K562 (cell line): Measurements from ENCODE around the gene HSPB1. TPM values are rescaled to one million over a fixed set of nuclear protein-coding genes. Genes with fewer than 3 reads are reported as not detected.

Experiments
- ADNP ChIP-seq: fragments of 200-800 bp; sonication (Bioruptor generic); IDR thresholded peaks from 2 replicates; pipeline ENCODE4 v1.6.1; 2016; ENCODE audit warnings: missing genetic modification characterization, missing compliant biosample characterization
- ETV6 ChIP-seq, 3 experiments: fragments of 150-350 bp in 1 of 3; sonication (generic) in 1 of 3; formaldehyde crosslinking in 1 of 3; IDR thresholded peaks; 2 replicates each; pipeline versions ENCODE4 v1.6.1 to v1.8.0; 2014 to 2022; ENCODE audit warnings: borderline replicate concordance in 2 of 3, low read depth in 2 of 3, antibody characterized with exemption in 1 of 3, low read length in 1 of 3, mild to moderate bottlenecking in 1 of 3, missing genetic modification reagents in 1 of 3
- FOXA3 ChIP-seq, 2 experiments: fragments of 450-650 bp in 1 of 2; sonication (generic) in 1 of 2; formaldehyde crosslinking; IDR thresholded peaks in 1 of 2; conservative IDR thresholded peaks in 1 of 2; 2 replicates each; pipeline versions ENCODE4 v1.4.0 to v1.8.0; 2020 to 2022; ENCODE audit warnings: mild to moderate bottlenecking in 2 of 2, missing genetic modification reagents in 1 of 2
- FOXM1 ChIP-seq, 2 experiments: fragments of 450-650 bp in 1 of 2; sonication (generic) in 1 of 2; formaldehyde crosslinking in 1 of 2; IDR thresholded peaks; 2 replicates each; pipeline versions ENCODE4 v1.6.1 to v1.9.0; 2017 to 2022; ENCODE audit warnings: low read depth in 2 of 2, mild to moderate bottlenecking in 2 of 2, missing genetic modification reagents in 1 of 2, moderate library complexity in 1 of 2
- FOXO4 ChIP-seq: fragments of 450-650 bp; formaldehyde crosslinking; IDR thresholded peaks from 2 replicates; pipeline ENCODE4 v1.4.0; 2020; ENCODE audit warnings: mild to moderate bottlenecking, moderate library complexity
- HDAC1 ChIP-seq, 2 experiments: fragments of 450-650 bp; IDR thresholded peaks; 2 replicates each; pipeline ENCODE4 v1.6.1; 2016 to 2017; ENCODE audit warnings: inconsistent platforms in 1 of 2, mild to moderate bottlenecking in 1 of 2, moderate library complexity in 1 of 2
- IRF2 ChIP-seq: sonication (generic); formaldehyde crosslinking; IDR thresholded peaks from 2 replicates; pipeline ENCODE4 v1.8.1; 2022; ENCODE audit warnings: mild to moderate bottlenecking, missing genetic modification reagents
- MTA1 ChIP-seq: fragments of 450-650 bp; IDR thresholded peaks from 2 replicates; pipeline ENCODE4 v1.6.1; 2017; ENCODE audit warnings: borderline replicate concordance
- RBM17 ChIP-seq: fragments of 200-400 bp; formaldehyde crosslinking; IDR thresholded peaks from 2 replicates; pipeline ENCODE4 v1.6.1; 2017; ENCODE audit warnings: low read depth, mild to moderate bottlenecking, low read length, borderline replicate concordance
- TFAP4 ChIP-seq: sonication (generic); formaldehyde crosslinking; IDR thresholded peaks from 2 replicates; pipeline ENCODE4 v1.8.0; 2022; ENCODE audit warnings: missing genetic modification reagents, mild to moderate bottlenecking, moderate library complexity, borderline replicate concordance
- TRIM24 ChIP-seq, 2 experiments: fragments of 450-650 bp; IDR thresholded peaks; 2 replicates each; pipeline ENCODE4 v1.6.1; 2016
- ZKSCAN1 ChIP-seq: fragments of 150-350 bp; IDR thresholded peaks from 2 replicates; pipeline ENCODE4 v1.6.1; 2016; ENCODE audit warnings: low read depth, low read length
- ZNF140 ChIP-seq: fragments of 250-450 bp; sonication (Bioruptor Pico); IDR thresholded peaks from 2 replicates; pipeline ENCODE4 v1.8.0; 2021; ENCODE audit warnings: moderate library complexity, mild to moderate bottlenecking, inconsistent platforms
- ZNF282 ChIP-seq: sonication (generic); formaldehyde crosslinking; IDR thresholded peaks from 2 replicates; pipeline ENCODE4 v1.8.1; 2023; ENCODE audit warnings: missing genetic modification reagents
- ZNF311 ChIP-seq: fragments of 250-450 bp; sonication (Bioruptor Pico); IDR thresholded peaks from 2 replicates; pipeline ENCODE4 v1.4.0; 2020; ENCODE audit warnings: mild to moderate bottlenecking, moderate library complexity
- ZNF551 ChIP-seq: fragments of 250-450 bp; sonication (Bioruptor Pico); IDR thresholded peaks from 2 replicates; pipeline ENCODE4 v1.5.0; 2021; ENCODE audit warnings: mild to moderate bottlenecking, moderate library complexity
- ZNF561 ChIP-seq: fragments of 450-650 bp; formaldehyde crosslinking; conservative IDR thresholded peaks from 2 replicates; pipeline ENCODE4 v1.4.0; 2020; ENCODE audit warnings: mild to moderate bottlenecking, moderate library complexity
- ZNF707 ChIP-seq: fragments of 250-450 bp; sonication (Bioruptor Pico); conservative IDR thresholded peaks from 2 replicates; pipeline ENCODE4 v1.8.0; 2022; ENCODE audit warnings: inconsistent platforms, mild to moderate bottlenecking, moderate library complexity
- ZNF79 ChIP-seq: fragments of 250-450 bp; sonication (Bioruptor Pico); IDR thresholded peaks from 2 replicates; pipeline ENCODE4 v1.4.0; 2020; ENCODE audit warnings: low read depth, mild to moderate bottlenecking, moderate library complexity
- ZSCAN29 ChIP-seq: fragments of 450-650 bp; IDR thresholded peaks from 2 replicates; pipeline ENCODE4 v1.6.1; 2017
- polyA plus RNA-seq, 8 experiments: library from polyadenylated mRNA; depleted of rRNA in 4 of 8; stranded (reverse) in 5 of 8; unstranded in 3 of 8; fragments of >200 nt; fragmentation: Nextera tagmentation in 2 of 8; fragmentation: Illumina TruSeq in 1 of 8; extraction: Ambion mirVana in 2 of 8; extraction: Trizol in 1 of 8; gene quantifications; 2 replicates each; pipeline versions ENCODE4 v1.2.1 to v1.2.3, GENCODE V29; 2011 to 2014; ENCODE audit warnings: inconsistent platforms in 1 of 8, missing spikeins in 1 of 8
- total RNA-seq, 7 experiments: library from RNA; depleted of rRNA in 6 of 7; stranded (reverse); fragments of >200 nt in 6 of 7; fragmentation: Illumina TruSeq in 2 of 7; extraction: Trizol in 2 of 7; gene quantifications; 2 replicates each; pipeline versions ENCODE4 v1.2.1 to v1.2.3, GENCODE V29; 2011 to 2021; ENCODE audit warnings: low replicate concordance in 1 of 7
- TF ChIP-seq, protein P1 (sequence below): sonication (generic); formaldehyde crosslinking; IDR thresholded peaks from 2 replicates; pipeline ENCODE4 v1.5.0; 2020; ENCODE audit warnings: missing genetic modification reagents

HSPB1 gene
- total and polyA plus RNA-seq, 9 of the 15 experiments (the other 6 are each of a cell fraction or from before 2014, with no cell fraction given), result 27.1 to 522 (median 138) TPM

DNA sequence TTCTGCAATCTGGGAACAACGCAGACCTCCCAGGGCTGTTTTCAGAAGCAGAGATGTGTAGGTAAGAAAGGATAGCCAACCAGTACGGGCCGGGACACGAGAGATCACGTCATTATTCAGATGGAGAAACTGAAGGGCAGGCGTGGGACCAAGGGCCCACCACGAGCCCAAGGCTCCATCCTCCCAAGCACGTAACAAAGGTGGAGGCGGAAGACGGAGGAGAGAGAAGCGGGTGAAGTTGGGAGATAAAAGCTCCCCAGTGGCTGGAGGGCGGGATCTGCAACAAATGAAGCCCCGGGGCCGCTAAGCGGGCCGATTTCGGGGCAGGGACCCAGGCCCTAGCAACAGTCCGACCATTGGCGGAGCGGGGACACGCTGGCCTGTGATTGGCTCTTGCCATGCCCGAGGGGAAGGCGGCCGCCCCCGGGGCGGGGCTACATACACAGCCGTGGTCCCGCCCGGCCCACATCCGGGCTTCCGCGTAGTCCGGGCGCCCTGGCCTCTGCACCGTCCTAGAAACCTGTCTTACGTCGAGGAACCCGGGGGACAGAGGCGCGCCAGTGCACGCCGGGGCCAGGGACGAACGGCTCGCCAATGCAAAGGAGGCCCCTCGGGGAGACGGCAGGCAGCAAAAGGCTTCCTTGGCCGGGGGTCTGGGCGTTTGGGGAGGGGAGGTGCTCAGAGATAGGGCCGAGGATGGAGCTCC is 15.5 kb downstream of the HSPB1 start (continued):
- no peak for TF ChIP-seq TFAP4 (CRISPR knock-in tag)
- no peak for TF ChIP-seq ZNF79
- TF ChIP-seq ETV6 (IDR thresholded peaks at IDR 0.05; ENCODE audit: borderline replicate concordance in 1 of 2, low read depth in 2 of 2, low read length in 1 of 2), result no peak
- TF ChIP-seq ETV6 (CRISPR knock-in tag; IDR thresholded peaks at IDR 0.05; ENCODE audit: borderline replicate concordance), result no peak
- TF ChIP-seq IRF2, result no peak
- no peak for TF ChIP-seq FOXO4
- TF ChIP-seq, protein P1, sequence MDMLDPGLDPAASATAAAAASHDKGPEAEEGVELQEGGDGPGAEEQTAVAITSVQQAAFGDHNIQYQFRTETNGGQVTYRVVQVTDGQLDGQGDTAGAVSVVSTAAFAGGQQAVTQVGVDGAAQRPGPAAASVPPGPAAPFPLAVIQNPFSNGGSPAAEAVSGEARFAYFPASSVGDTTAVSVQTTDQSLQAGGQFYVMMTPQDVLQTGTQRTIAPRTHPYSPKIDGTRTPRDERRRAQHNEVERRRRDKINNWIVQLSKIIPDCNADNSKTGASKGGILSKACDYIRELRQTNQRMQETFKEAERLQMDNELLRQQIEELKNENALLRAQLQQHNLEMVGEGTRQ (CRISPR knock-in tag), result no peak
- no peak for TF ChIP-seq ADNP (tag)
- no peak for TF ChIP-seq ZNF561 (CRISPR knock-in tag)
- no peak for TF ChIP-seq FOXM1 (IDR thresholded peaks at IDR 0.05; ENCODE audit: low read depth)
- no peak for TF ChIP-seq FOXM1 (CRISPR knock-in tag; IDR thresholded peaks at IDR 0.05; ENCODE audit: low read depth)
- TF ChIP-seq ZSCAN29, result no peak
- TF ChIP-seq ZKSCAN1, result peak; percentile 16; the same call in 1 of the 2 replicates
- TF ChIP-seq ZNF311 (CRISPR knock-in tag), result no peak
- TF ChIP-seq ZNF551 (CRISPR knock-in tag), result no peak
- TF ChIP-seq FOXA3 (CRISPR knock-in tag; conservative IDR thresholded peaks at IDR 0.05 in 1 of 2, IDR thresholded peaks at IDR 0.05 in 1 of 2), result no peak
- no peak for TF ChIP-seq RBM17
- no peak for TF ChIP-seq ZNF282
- peak; percentile 26; the same call in 1 of the 2 replicates for TF ChIP-seq MTA1
- TF ChIP-seq ZNF707 (CRISPR knock-in tag), result no peak
- TF ChIP-seq HDAC1 (IDR thresholded peaks at IDR 0.05), result peak in 1 of 2 experiments; percentile 28; a peak in 1 of 4 replicates
- no peak for TF ChIP-seq ZNF140 (CRISPR knock-in tag)
- peak in 1 of 2 experiments; percentile 75; a peak in 2 of 4 replicates for TF ChIP-seq TRIM24 (IDR thresholded peaks at IDR 0.05)
